GM13976 (cell line): ENCODE data around the gene HAPLN1.

Experiments used
- DNase-seq: peaks from one replicate; pipeline ENCODE4 v3.0.0; 2012; ENCODE audit warnings: low spot score
- CTCF ChIP-seq: IDR thresholded peaks from 2 replicates; pipeline ENCODE4 v1.5.1; 2012; ENCODE audit warnings: borderline replicate concordance, mild to moderate bottlenecking; ENCODE audit not compliant: insufficient read depth; ENCODE audit errors: extremely low read depth, missing control alignments, control extremely low read depth
- in situ Hi-C: fragments of 300-500 bp; cut with MboI; formaldehyde crosslinking; loops from one replicate; pipeline ENCODE4 v1.12.0; 2022; ENCODE audit warnings: low sequenced_read_pairs, mixed read lengths, inconsistent platforms; ENCODE audit not compliant: unreplicated experiment

Gene HAPLN1

GRCh38 chr5:83718936-83719495 lies 1.6 kb downstream of the HAPLN1 start:
- in situ Hi-C loops = loop anchor here (25.0 kb wide), 1 partner anchor 543 kb away; no protein-coding TSS in a partner anchor
- DNase-seq = no peak
- TF ChIP-seq CTCF = no peak

GRCh38 chr5:83718195-83718825 lies 2.3 kb downstream of the HAPLN1 start:
- peak; percentile 66 for TF ChIP-seq CTCF
- in situ Hi-C loops = loop anchor here (25.0 kb wide), 1 partner anchor 544 kb away; no protein-coding TSS in a partner anchor
- peak; percentile 62 for DNase-seq

- no peak for DNase-seq
- TF ChIP-seq CTCF = no peak
- in situ Hi-C loops = loop anchor here (25.0 kb wide), 1 partner anchor 547 kb away; no protein-coding TSS in a partner anchor
Observed at GRCh38 chr5:83715236-83716065, 5.2 kb downstream of the HAPLN1 start.

GRCh38 chr5:83714810-83715209 lies 5.8 kb downstream of the HAPLN1 start:
- TF ChIP-seq CTCF = no peak
- DNase-seq = no peak
- in situ Hi-C loops = loop anchor here (25.0 kb wide), 1 partner anchor 547 kb away; no protein-coding TSS in a partner anchor

- in situ Hi-C loops = loop anchor here (25.0 kb wide), 1 partner anchor 550 kb away; no protein-coding TSS in a partner anchor
- peak; percentile 77 for TF ChIP-seq CTCF
- peak; percentile 41 for DNase-seq
Observed at GRCh38 chr5:83711982-83712601, 8.6 kb downstream of the HAPLN1 start.

GRCh38 chr5:83709973-83710372 lies 10.7 kb downstream of the HAPLN1 start:
- in situ Hi-C loops = loop anchor here (25.0 kb wide), 1 partner anchor 552 kb away; no protein-coding TSS in a partner anchor
- no peak for TF ChIP-seq CTCF

More at GRCh38 chr5:83709973-83710372, 10.7 kb downstream of the HAPLN1 start:
- DNase-seq = no peak
